IMR-90 (cell line): ENCODE measurements around the gene TCERG1L. TPM values are rescaled to one million over a fixed set of nuclear protein-coding genes. Genes with fewer than 3 reads are reported as not detected.

Source experiments
- ATAC-seq: fragments of 200-7000 bp; cut with Tn5 transposase; 2 replicates; pipeline ENCODE4 v1.9.1; 2020; ENCODE audit warnings: low read depth, mild to moderate bottlenecking, moderate library complexity
- BruUV-seq: library from RNA; stranded (reverse); fragments of 400-500 nt; replicated peaks from 2 replicates; lab custom pipeline; 2021; lab: Mats Ljungman, UMichigan
- CTCF ChIA-PET: fragments of 300-600 bp; formaldehyde crosslinking; extraction: SDS; loops from one replicate; lab custom pipeline; 2021; ENCODE audit warnings: antibody characterized with exemption; lab: Yijun Ruan, JAX
- POLR2A ChIA-PET: fragments of 300-600 bp; sonication (Branson Sonifier 250); formaldehyde crosslinking; loops from one replicate; lab custom pipeline; 2022; ENCODE audit warnings: antibody characterized with exemption; ENCODE audit not compliant: unreplicated experiment; lab: Charles Lee
- DNase-seq: peaks from one replicate; pipeline ENCODE4 v3.0.0; 2013
- H2AFZ ChIP-seq: replicated peaks from 2 replicates; pipeline ENCODE3; 2013; ENCODE audit warnings: low read length, mild to moderate bottlenecking; ENCODE audit not compliant: poor library complexity
- H2AK5ac ChIP-seq: 2 replicates; pipeline ENCODE4 v1.6.1; 2013; ENCODE audit warnings: low read depth, low read length, inconsistent platforms
- H2AK9ac ChIP-seq: replicated peaks from 2 replicates; pipeline ENCODE3; 2013; ENCODE audit warnings: mild to moderate bottlenecking, low read depth, low read length, moderate library complexity; ENCODE audit not compliant: poor library complexity
- H2BK120ac ChIP-seq: 2 replicates; pipeline ENCODE4 v1.6.1; 2013; ENCODE audit warnings: low read depth, low read length, inconsistent platforms
- H2BK15ac ChIP-seq: 3 replicates; pipeline ENCODE4 v1.6.1; 2013; ENCODE audit warnings: low read depth, low read length, inconsistent platforms
- H2BK20ac ChIP-seq: 2 replicates; pipeline ENCODE4 v1.6.1; 2013; ENCODE audit warnings: low read depth, mild to moderate bottlenecking, inconsistent platforms, low read length, moderate library complexity
- H2BK5ac ChIP-seq: 2 replicates; pipeline ENCODE4 v1.6.1; 2013; ENCODE audit warnings: mild to moderate bottlenecking, low read depth, low read length, inconsistent platforms; ENCODE audit not compliant: poor library complexity, severe bottlenecking
- H3K14ac ChIP-seq: replicated peaks from 2 replicates; pipeline ENCODE4 v1.6.1; 2013; ENCODE audit warnings: low read depth, low read length, inconsistent platforms
- H3K18ac ChIP-seq: 2 replicates; pipeline ENCODE4 v1.6.1; 2013; ENCODE audit warnings: low read depth, low read length, control low read depth
- H3K23ac ChIP-seq: 2 replicates; pipeline ENCODE4 v1.6.1; 2013; ENCODE audit warnings: low read depth, low read length, inconsistent platforms
- H3K27ac ChIP-seq: 2 replicates; pipeline ENCODE4 v1.5.1; 2013; ENCODE audit warnings: mild to moderate bottlenecking, control low read depth, low read length; ENCODE audit not compliant: insufficient read depth
- H3K27me3 ChIP-seq: 2 replicates; pipeline ENCODE4 v1.6.1; 2013; ENCODE audit warnings: low read length; ENCODE audit not compliant: control insufficient read depth, insufficient read depth
- H3K36me3 ChIP-seq: 2 replicates; pipeline ENCODE4 v1.6.1; 2013; ENCODE audit warnings: low read length, mixed read lengths; ENCODE audit not compliant: control insufficient read depth, insufficient read depth
- H3K4ac ChIP-seq: 2 replicates; pipeline ENCODE4 v1.6.1; 2013; ENCODE audit warnings: low read depth, low read length, inconsistent platforms
- H3K4me1 ChIP-seq: 2 replicates; pipeline ENCODE4 v1.6.1; 2013; ENCODE audit warnings: low read length, mixed read lengths; ENCODE audit not compliant: control insufficient read depth, insufficient read depth
- H3K4me2 ChIP-seq: 2 replicates; pipeline ENCODE4 v1.6.1; 2013; ENCODE audit warnings: low read depth, mild to moderate bottlenecking, control low read depth, low read length, moderate library complexity
- H3K4me3 ChIP-seq: 2 replicates; pipeline ENCODE4 v1.5.1; 2013; ENCODE audit warnings: low read depth, mild to moderate bottlenecking, control low read depth, low read length, moderate library complexity; ENCODE audit not compliant: insufficient read depth
- H3K56ac ChIP-seq: 2 replicates; pipeline ENCODE4 v1.6.1; 2013; ENCODE audit warnings: low read length, inconsistent platforms; ENCODE audit not compliant: insufficient read depth; ENCODE audit errors: extremely low read depth
- H3K79me1 ChIP-seq, 2 experiments: 2 replicates each; pipeline ENCODE4 v1.6.1; 2013; ENCODE audit warnings: low read length in 2 of 2, inconsistent platforms in 1 of 2, low read depth in 1 of 2
- H3K9ac ChIP-seq: 2 replicates; pipeline ENCODE4 v1.6.1; 2013; ENCODE audit warnings: low read depth, low read length, control low read depth
- H3K9me1 ChIP-seq: 2 replicates; pipeline ENCODE4 v1.6.1; 2013; ENCODE audit warnings: low read length, inconsistent platforms; ENCODE audit not compliant: insufficient read depth
- H3K9me3 ChIP-seq: 2 replicates; pipeline ENCODE4 v1.6.1; 2013; ENCODE audit warnings: low read length; ENCODE audit not compliant: control insufficient read depth, insufficient read depth
- H4K20me1 ChIP-seq: 2 replicates; pipeline ENCODE4 v1.6.1; 2013; ENCODE audit warnings: low read length, inconsistent platforms; ENCODE audit not compliant: insufficient read depth
- H4K5ac ChIP-seq: 2 replicates; pipeline ENCODE4 v1.6.1; 2013; ENCODE audit warnings: mild to moderate bottlenecking, low read depth, low read length, control low read depth
- H4K8ac ChIP-seq, 2 experiments: 2 replicates each; pipeline ENCODE4 v1.6.1; 2013; ENCODE audit warnings: low read depth in 2 of 2, low read length in 2 of 2, control low read depth in 1 of 2, inconsistent platforms in 1 of 2
- H4K91ac ChIP-seq: 2 replicates; pipeline ENCODE4 v1.6.1; 2013; ENCODE audit warnings: low read depth, low read length, inconsistent platforms; ENCODE audit not compliant: insufficient read depth
- BHLHE40 ChIP-seq: fragments of 150-350 bp; IDR thresholded peaks from 2 replicates; pipeline ENCODE4 v1.6.1; 2016; ENCODE audit warnings: mild to moderate bottlenecking, low read depth, low read length
- CEBPB ChIP-seq: IDR thresholded peaks from 2 replicates; pipeline ENCODE4 v1.6.1; 2012; ENCODE audit warnings: low read depth, low read length, improper control_type of control experiment
- CHD1 ChIP-seq: IDR thresholded peaks from 2 replicates; pipeline ENCODE4 v1.6.1; 2012; ENCODE audit warnings: low read depth, low read length, improper control_type of control experiment
- FOS ChIP-seq: fragments of 150-350 bp; IDR thresholded peaks from 2 replicates; pipeline ENCODE4 v1.6.1; 2016; ENCODE audit warnings: low read depth, low read length
- MAFK ChIP-seq: IDR thresholded peaks from 2 replicates; pipeline ENCODE4 v1.6.1; 2012; ENCODE audit warnings: low read depth, low read length, improper control_type of control experiment
- MAZ ChIP-seq: IDR thresholded peaks from 2 replicates; pipeline ENCODE4 v1.6.1; 2012; ENCODE audit warnings: low read depth, mild to moderate bottlenecking, low read length, improper control_type of control experiment, moderate library complexity, borderline replicate concordance
- MXI1 ChIP-seq: IDR thresholded peaks from 2 replicates; pipeline ENCODE4 v1.6.1; 2012; ENCODE audit warnings: low read depth, mild to moderate bottlenecking, low read length, moderate library complexity, borderline replicate concordance
- NFE2L2 ChIP-seq: fragments of 150-350 bp; IDR thresholded peaks from 2 replicates; pipeline ENCODE4 v1.6.1; 2016; ENCODE audit warnings: low read depth, mild to moderate bottlenecking, low read length
- RAD21 ChIP-seq: IDR thresholded peaks from 2 replicates; pipeline ENCODE4 v1.6.1; 2012; ENCODE audit warnings: low read length, improper control_type of control experiment
- RCOR1 ChIP-seq: IDR thresholded peaks from 2 replicates; pipeline ENCODE4 v1.6.1; 2012; ENCODE audit warnings: mild to moderate bottlenecking, low read length, improper control_type of control experiment; ENCODE audit not compliant: insufficient replicate concordance
- RFX5 ChIP-seq: IDR thresholded peaks from 2 replicates; pipeline ENCODE4 v1.8.0; 2012; ENCODE audit warnings: low read depth, mild to moderate bottlenecking, low read length, moderate library complexity
- SMC3 ChIP-seq: fragments of 150-350 bp; IDR thresholded peaks from 2 replicates; pipeline ENCODE4 v1.6.1; 2016; ENCODE audit warnings: low read depth, mild to moderate bottlenecking, antibody characterized with exemption, low read length, moderate library complexity
- USF2 ChIP-seq: fragments of 150-350 bp; IDR thresholded peaks from 2 replicates; pipeline ENCODE4 v1.6.1; 2017; ENCODE audit warnings: mild to moderate bottlenecking, antibody characterized with exemption, low read length, low read depth
- WGBS, 2 experiments: methylation state at CpG; one replicate each; pipeline versions ENCODE4 v1.1.5 to v1.1.7; 2013; ENCODE audit warnings: missing lambda C conversion rate in 2 of 2; ENCODE audit not compliant: insufficient read length in 1 of 2; ENCODE audit errors: extremely low coverage in 2 of 2; 5-methylcytosine and 5-hydroxymethylcytosine counted together
- dilution Hi-C: fragments of 300-500 bp; cut with HindIII; formaldehyde crosslinking; loops from one replicate; pipeline ENCODE4 v1.14.3; 2018; ENCODE audit warnings: low sequenced_read_pairs; ENCODE audit not compliant: unreplicated experiment
- in situ Hi-C: fragments of 300-500 bp; cut with MboI; formaldehyde crosslinking; loops from 3 replicates; pipeline ENCODE4 v1.14.3; 2019; ENCODE audit warnings: low sequenced_read_pairs, inconsistent platforms, mixed read lengths
- intact Hi-C: fragments of 100-400 bp; cut with micrococcal nuclease; formaldehyde crosslinking; loops from 2 replicates; pipeline ENCODE4 v1.10.0; 2022
- polyA plus RNA-seq, 3 experiments: library from polyadenylated mRNA; depleted of rRNA; stranded (reverse); fragments of >200 nt; gene quantifications; 2 replicates each; pipeline ENCODE4 v1.2.3, GENCODE V29; 2012; ENCODE audit warnings: low replicate concordance in 1 of 3
- total RNA-seq: library from RNA; depleted of rRNA; stranded (reverse); fragments of >200 nt; gene quantifications from 2 replicates; pipeline ENCODE4 v1.2.3, GENCODE V29; 2012

The TCERG1L gene
- total and polyA plus RNA-seq, 2 of the 4 experiments (the other 2 are of a cell fraction) = not detected

GRCh38 chr10:131253931-131254858, 57.3 kb downstream of the TCERG1L start:
- no peak for DNase-seq
- Histone ChIP-seq H4K91ac (no peak overlapping the region), H3K14ac (no peak overlapping the region), H3K27me3 (no peaks in the 10 kb centered on the region), H4K5ac (no peak overlapping the region), H3K9me1 (no peaks in the 10 kb centered on the region), H3K36me3 (no peaks in the 10 kb centered on the region), H2AFZ (no peak overlapping the region), H2BK5ac (no peak overlapping the region), H3K4me3 (no peak overlapping the region), H3K4ac (no peak overlapping the region), H3K79me1 (no peaks in the 10 kb centered on the region), H3K4me2 (no peak overlapping the region), H4K20me1 (no peaks in the 10 kb centered on the region), H2BK120ac (no peak overlapping the region), H3K9ac (no peak overlapping the region), H2BK15ac (no peak overlapping the region), H3K9me3 (peaks cover 49% of the 10 kb centered on the region), H2AK5ac (no peak overlapping the region), H3K56ac (no peak overlapping the region), H3K4me1 (no peaks in the 10 kb centered on the region), H3K23ac (no peak overlapping the region), H3K27ac (no peak overlapping the region), H4K8ac (no peak overlapping the region), H3K18ac (no peak overlapping the region), H2AK9ac (no peak overlapping the region), H2BK20ac (no peak overlapping the region)
- dilution Hi-C loops (no loop called here), intact Hi-C loops (no loop called here), in situ Hi-C loops (no loop called here)
- 77% methylated on average over 7 of the region's 22 CpGs; no CpG with 5 or more reads in 1 of the 2 experiments for WGBS, 2 experiments
- POLR2A ChIA-PET = no interaction called here
- TF ChIP-seq RCOR1 = no peak
- no peak for TF ChIP-seq NFE2L2
- TF ChIP-seq MXI1 = no peak
- TF ChIP-seq RFX5 = no peak
- TF ChIP-seq USF2 = no peak
- no peak for TF ChIP-seq CHD1
- TF ChIP-seq CEBPB = no peak
- TF ChIP-seq BHLHE40 = no peak
- TF ChIP-seq MAZ = no peak
- TF ChIP-seq MAFK = no peak
- no peak for TF ChIP-seq SMC3
- TF ChIP-seq FOS = no peak
- no peak for TF ChIP-seq RAD21
- CTCF ChIA-PET = no interaction called here
- no peak for ATAC-seq
- BruUV-seq = no TSS peak
